Karpas-422 (cell line): ENCODE data around the gene PARD3B. TPM values are rescaled to one million over a fixed set of nuclear protein-coding genes. Genes with fewer than 3 reads are reported as not detected.

Source experiments
- DNase-seq: peaks from one replicate; pipeline ENCODE4 v3.0.0-alpha.2; 2015
- H2AFZ ChIP-seq: fragments of 200-600 bp; sonication (generic); 2 replicates; pipeline ENCODE4 v1.6.1; 2014; ENCODE audit warnings: antibody characterized with exemption, low read length, mixed read lengths
- H3K27ac ChIP-seq: fragments of 200-600 bp; sonication (generic); 2 replicates; pipeline ENCODE4 v1.5.1; 2014; ENCODE audit warnings: mild to moderate bottlenecking, low read length, moderate library complexity
- H3K27me3 ChIP-seq: fragments of 200-600 bp; sonication (generic); 2 replicates; pipeline ENCODE4 v1.6.1; 2014; ENCODE audit warnings: low read length, mixed read lengths
- H3K36me3 ChIP-seq: fragments of 200-600 bp; sonication (generic); 2 replicates; pipeline ENCODE4 v1.6.1; 2014; ENCODE audit warnings: low read length, mixed read lengths; ENCODE audit not compliant: insufficient read depth
- H3K4me1 ChIP-seq: fragments of 200-600 bp; sonication (generic); 2 replicates; pipeline ENCODE4 v1.6.1; 2014; ENCODE audit warnings: mild to moderate bottlenecking, low read length, mixed read lengths
- H3K4me2 ChIP-seq: fragments of 200-600 bp; sonication (generic); 2 replicates; pipeline ENCODE4 v1.6.1; 2014; ENCODE audit warnings: low read length, low read depth, mild to moderate bottlenecking; ENCODE audit not compliant: poor library complexity, severe bottlenecking
- H3K4me3 ChIP-seq: fragments of 200-600 bp; sonication (generic); 2 replicates; pipeline ENCODE4 v1.5.1; 2014; ENCODE audit warnings: mild to moderate bottlenecking, antibody characterized with exemption, low read length, mixed read lengths
- H3K79me2 ChIP-seq: fragments of 200-600 bp; sonication (generic); 2 replicates; pipeline ENCODE4 v1.6.1; 2014; ENCODE audit warnings: mild to moderate bottlenecking, low read length, mixed read lengths
- H3K9ac ChIP-seq: fragments of 200-600 bp; sonication (generic); 2 replicates; pipeline ENCODE4 v1.6.0; 2014; ENCODE audit warnings: low read length
- H3K9me2 ChIP-seq: fragments of 200-600 bp; sonication (generic), shearing (Covaris generic); replicated peaks from 2 replicates; pipeline ENCODE4 v1.6.0; 2014; ENCODE audit warnings: mild to moderate bottlenecking, low read length, moderate library complexity; ENCODE audit not compliant: insufficient read depth
- H3K9me3 ChIP-seq: fragments of 300-700, 200-600 bp; sonication (generic); 2 replicates; pipeline ENCODE4 v1.6.1; 2014; ENCODE audit warnings: low read length, mixed read lengths
- H4K20me1 ChIP-seq: fragments of 200-600 bp; sonication (generic); 2 replicates; pipeline ENCODE4 v1.6.1; 2014; ENCODE audit warnings: mild to moderate bottlenecking, antibody characterized with exemption, low read length, low read depth; ENCODE audit not compliant: insufficient read depth
- total RNA-seq: library from RNA; depleted of rRNA; stranded (reverse); fragments of >200 nt; shearing (Covaris generic); gene quantifications from 2 replicates; pipeline ENCODE4 v1.2.3, GENCODE V29; 2014; ENCODE audit warnings: low replicate concordance

Gene PARD3B
- total RNA-seq, 1 experiment from 2014 or later, result not detected

DNA sequence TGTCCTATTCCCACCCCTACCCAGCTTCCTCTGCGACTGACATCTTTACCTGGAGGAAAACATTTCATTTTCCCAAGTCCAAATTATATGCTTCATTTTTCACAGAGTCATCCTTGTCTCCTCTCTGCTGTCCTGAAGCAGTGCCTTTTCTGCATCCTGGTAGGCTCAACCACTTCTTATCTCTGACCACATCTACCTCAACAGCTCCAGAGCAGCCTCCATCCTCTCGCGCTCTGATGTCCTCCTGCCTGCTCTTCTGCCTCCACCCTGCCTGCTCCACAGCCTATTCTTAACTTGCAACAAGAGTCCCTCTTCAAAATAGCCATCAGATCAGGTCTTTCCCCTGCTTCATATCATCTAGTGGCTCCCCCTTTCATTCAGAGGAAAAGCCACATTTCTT, 457.1 kb downstream of the PARD3B start:
- Histone ChIP-seq H3K27me3 (no peaks in the 10 kb centered on the region), H3K4me3 (no peak overlapping the region), H3K9me2 (no peaks in the 10 kb centered on the region), H3K4me1 (no peaks in the 10 kb centered on the region), H3K27ac (no peak overlapping the region), H2AFZ (no peak overlapping the region), H4K20me1 (no peaks in the 10 kb centered on the region), H3K9ac (no peak overlapping the region), H3K79me2 (no peaks in the 10 kb centered on the region), H3K4me2 (no peak overlapping the region), H3K36me3 (no peaks in the 10 kb centered on the region), H3K9me3 (no peaks in the 10 kb centered on the region)
- no peak for DNase-seq

DNA sequence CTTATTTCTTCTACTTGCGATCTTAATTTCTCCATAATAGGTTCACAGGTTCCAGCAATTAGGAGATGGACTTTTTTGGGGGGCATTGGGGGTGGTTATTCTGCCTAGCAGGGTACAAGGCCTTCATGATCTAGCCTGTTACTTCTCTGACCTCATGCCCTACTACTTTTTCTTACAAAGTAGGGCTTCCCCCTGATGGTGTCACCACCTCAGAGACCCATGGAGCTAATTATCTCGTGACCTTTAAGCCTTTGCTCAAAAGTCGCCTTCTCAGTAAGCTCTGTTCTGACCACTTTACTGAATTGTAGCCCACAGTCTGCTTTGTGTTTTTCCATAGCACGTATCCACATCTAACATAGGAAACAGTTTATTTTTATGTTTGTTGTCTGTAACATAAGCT, 458.0 kb downstream of the PARD3B start:
- DNase-seq, result no peak
- no peaks in the 10 kb centered on the region for H3K9me2 ChIP-seq
- no peak overlapping the region for H3K4me3 ChIP-seq
- H3K27me3 ChIP-seq, result no peaks in the 10 kb centered on the region
- H3K27ac ChIP-seq, result no peak overlapping the region
- H3K9ac ChIP-seq, result no peak overlapping the region
- no peaks in the 10 kb centered on the region for H3K79me2 ChIP-seq
- H4K20me1 ChIP-seq, result no peaks in the 10 kb centered on the region
- no peak overlapping the region for H3K4me2 ChIP-seq
- no peak overlapping the region for H2AFZ ChIP-seq
- no peaks in the 10 kb centered on the region for H3K36me3 ChIP-seq
- H3K4me1 ChIP-seq, result no peaks in the 10 kb centered on the region
- H3K9me3 ChIP-seq, result no peaks in the 10 kb centered on the region

DNA sequence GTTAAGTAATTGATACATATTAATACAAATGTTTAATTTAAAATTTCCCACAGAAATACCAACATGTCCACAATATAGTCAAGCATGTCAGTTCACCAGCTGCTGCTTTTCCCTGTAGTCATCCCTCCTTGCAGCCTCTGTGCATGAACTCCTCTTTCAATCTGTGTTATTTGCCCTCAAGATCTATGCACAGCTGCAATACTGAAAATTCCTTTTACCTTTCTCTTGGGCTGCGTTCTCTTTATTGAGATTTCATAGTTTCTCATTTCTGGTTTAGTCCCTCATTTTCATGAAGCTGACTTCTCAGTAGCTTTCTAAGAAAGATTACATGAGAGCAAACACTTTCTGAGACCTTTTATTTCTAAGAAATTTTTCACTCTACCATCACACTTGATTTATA, 464.9 kb downstream of the PARD3B start:
- Histone ChIP-seq H3K9ac (no peak overlapping the region), H3K79me2 (no peaks in the 10 kb centered on the region), H2AFZ (no peak overlapping the region), H4K20me1 (no peaks in the 10 kb centered on the region), H3K9me2 (no peaks in the 10 kb centered on the region), H3K27ac (no peak overlapping the region), H3K4me1 (no peaks in the 10 kb centered on the region), H3K27me3 (no peaks in the 10 kb centered on the region), H3K4me3 (no peak overlapping the region), H3K4me2 (no peak overlapping the region), H3K9me3 (no peaks in the 10 kb centered on the region), H3K36me3 (no peaks in the 10 kb centered on the region)
- DNase-seq, result no peak

DNA sequence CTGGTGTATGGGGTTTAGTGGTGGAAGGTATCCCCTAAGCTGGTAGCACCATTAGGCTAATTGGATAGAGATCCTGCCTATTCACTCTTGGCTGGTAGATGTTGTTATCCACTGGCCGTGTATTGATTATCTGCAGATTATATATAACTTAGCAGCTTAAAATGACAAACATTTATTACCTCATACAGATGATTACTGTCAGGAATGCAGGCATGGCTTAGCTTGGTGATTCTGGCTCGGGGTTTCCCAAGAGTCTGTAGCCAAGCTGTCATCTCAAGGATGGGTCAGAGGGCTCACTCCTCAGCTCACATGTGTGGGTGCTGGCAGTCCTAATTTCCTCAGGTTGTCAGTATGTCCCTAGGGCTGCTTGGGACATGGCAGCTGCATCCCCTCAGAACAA, 465.8 kb downstream of the PARD3B start:
- Histone ChIP-seq H3K9me3 (no peaks in the 10 kb centered on the region), H2AFZ (no peak overlapping the region), H3K4me3 (no peak overlapping the region), H4K20me1 (no peaks in the 10 kb centered on the region), H3K9me2 (no peaks in the 10 kb centered on the region), H3K27me3 (no peaks in the 10 kb centered on the region), H3K4me2 (no peak overlapping the region), H3K9ac (no peak overlapping the region), H3K4me1 (no peaks in the 10 kb centered on the region), H3K36me3 (no peaks in the 10 kb centered on the region), H3K79me2 (no peaks in the 10 kb centered on the region), H3K27ac (no peak overlapping the region)
- DNase-seq, result no peak

DNA sequence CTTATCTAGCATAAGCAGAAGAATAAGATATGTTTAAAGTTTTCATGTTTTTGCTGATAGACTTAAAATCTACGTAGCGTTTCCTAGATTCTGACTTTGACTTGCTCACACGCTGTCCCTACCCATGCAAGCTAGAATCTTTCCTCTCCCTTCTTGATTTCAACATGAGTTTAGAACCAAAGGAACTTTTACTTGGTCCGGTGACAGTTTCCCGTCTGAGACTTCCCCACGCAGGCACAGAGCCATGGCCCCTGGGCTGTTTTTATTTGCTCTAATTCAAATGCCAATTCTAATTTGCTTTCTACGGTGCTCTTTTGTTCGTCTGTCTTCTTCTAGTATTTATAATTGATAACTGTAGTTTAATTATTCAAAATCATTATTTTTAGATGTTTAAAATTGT, 467.7 kb downstream of the PARD3B start:
- Histone ChIP-seq H3K4me3 (no peak overlapping the region), H3K27me3 (no peaks in the 10 kb centered on the region), H3K9me3 (no peaks in the 10 kb centered on the region), H3K36me3 (no peaks in the 10 kb centered on the region), H4K20me1 (no peaks in the 10 kb centered on the region), H3K27ac (no peak overlapping the region), H2AFZ (no peak overlapping the region), H3K4me2 (no peak overlapping the region), H3K9ac (no peak overlapping the region), H3K4me1 (no peaks in the 10 kb centered on the region), H3K9me2 (no peaks in the 10 kb centered on the region), H3K79me2 (no peaks in the 10 kb centered on the region)
- DNase-seq, result no peak

DNA sequence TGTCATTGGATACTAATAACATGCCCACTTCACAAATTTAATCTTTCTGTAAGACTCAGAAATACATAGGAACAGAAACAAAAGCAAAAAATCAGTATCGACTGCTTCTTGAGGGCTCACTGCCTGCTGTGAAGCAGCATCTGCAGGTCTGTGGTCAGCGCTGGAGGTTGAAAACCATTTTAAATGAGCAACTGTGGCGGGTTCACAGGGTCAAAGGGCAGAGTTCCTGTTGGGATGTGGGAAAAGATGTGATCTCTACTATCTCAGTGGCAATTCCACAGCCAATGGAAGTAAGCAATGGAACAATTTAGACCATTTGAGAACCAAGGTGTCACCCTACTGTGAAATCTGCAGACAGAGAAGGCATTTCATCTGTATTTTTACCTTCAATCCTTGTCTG, 468.3 kb downstream of the PARD3B start:
- no peaks in the 10 kb centered on the region for H3K4me1 ChIP-seq
- no peaks in the 10 kb centered on the region for H3K79me2 ChIP-seq
- H3K27ac ChIP-seq, result no peak overlapping the region
- no peaks in the 10 kb centered on the region for H3K9me3 ChIP-seq
- no peaks in the 10 kb centered on the region for H3K36me3 ChIP-seq
- H3K9ac ChIP-seq, result no peak overlapping the region
- no peak for DNase-seq
- H3K9me2 ChIP-seq, result no peaks in the 10 kb centered on the region
- H2AFZ ChIP-seq, result no peak overlapping the region
- H3K27me3 ChIP-seq, result no peaks in the 10 kb centered on the region
- H4K20me1 ChIP-seq, result no peaks in the 10 kb centered on the region
- H3K4me2 ChIP-seq, result no peak overlapping the region
- no peak overlapping the region for H3K4me3 ChIP-seq

DNA sequence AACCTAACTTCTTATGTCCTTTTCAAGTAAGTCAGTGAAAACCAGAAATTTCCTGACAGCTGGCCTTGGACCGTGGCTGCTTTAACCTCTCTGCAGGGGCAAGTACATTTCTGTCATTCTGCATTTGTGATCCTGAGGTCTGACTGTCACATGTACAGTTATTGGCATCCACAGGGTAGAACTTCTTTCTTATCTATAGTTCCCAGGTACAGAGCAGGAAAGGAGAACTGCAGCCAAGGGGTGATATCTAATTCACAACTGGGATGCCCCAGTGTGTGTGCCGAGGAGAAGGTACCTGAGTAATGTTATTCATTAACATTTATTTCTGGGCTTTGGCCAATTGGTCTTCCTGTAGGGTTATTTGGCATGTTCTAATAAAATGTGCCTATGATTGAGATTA, 468.9 kb downstream of the PARD3B start:
- Histone ChIP-seq H2AFZ (no peak overlapping the region), H3K27me3 (no peaks in the 10 kb centered on the region), H3K9me3 (no peaks in the 10 kb centered on the region), H3K4me2 (no peak overlapping the region), H3K4me3 (no peak overlapping the region), H3K79me2 (no peaks in the 10 kb centered on the region), H3K9me2 (no peaks in the 10 kb centered on the region), H3K4me1 (no peaks in the 10 kb centered on the region), H3K27ac (no peak overlapping the region), H3K9ac (no peak overlapping the region), H3K36me3 (no peaks in the 10 kb centered on the region), H4K20me1 (no peaks in the 10 kb centered on the region)
- DNase-seq, result no peak

DNA sequence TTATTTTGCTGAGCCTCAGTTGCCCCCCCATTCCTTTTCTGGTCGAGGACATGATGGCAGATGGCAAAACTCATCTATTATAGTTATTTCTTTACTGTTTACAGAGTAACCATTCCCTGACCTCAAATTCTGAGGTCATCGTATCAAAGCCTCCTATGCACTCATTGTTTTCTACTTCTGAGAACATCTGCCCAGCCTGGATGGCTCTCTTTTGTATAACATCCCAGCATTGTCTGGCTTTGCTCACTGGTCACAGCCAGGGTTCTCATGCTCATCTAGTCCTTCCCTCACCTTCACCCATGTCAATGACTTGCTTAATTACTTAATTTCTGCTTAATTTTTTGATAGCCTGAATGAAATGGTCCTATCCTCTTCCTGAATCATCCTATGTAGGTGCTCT, 472.1 kb downstream of the PARD3B start:
- Histone ChIP-seq H3K27me3 (no peaks in the 10 kb centered on the region), H3K79me2 (no peaks in the 10 kb centered on the region), H3K4me2 (no peak overlapping the region), H2AFZ (no peak overlapping the region), H3K27ac (no peak overlapping the region), H4K20me1 (no peaks in the 10 kb centered on the region), H3K4me3 (no peak overlapping the region), H3K9me2 (no peaks in the 10 kb centered on the region), H3K36me3 (no peaks in the 10 kb centered on the region), H3K9ac (no peak overlapping the region), H3K4me1 (no peaks in the 10 kb centered on the region), H3K9me3 (no peaks in the 10 kb centered on the region)
- no peak for DNase-seq

DNA sequence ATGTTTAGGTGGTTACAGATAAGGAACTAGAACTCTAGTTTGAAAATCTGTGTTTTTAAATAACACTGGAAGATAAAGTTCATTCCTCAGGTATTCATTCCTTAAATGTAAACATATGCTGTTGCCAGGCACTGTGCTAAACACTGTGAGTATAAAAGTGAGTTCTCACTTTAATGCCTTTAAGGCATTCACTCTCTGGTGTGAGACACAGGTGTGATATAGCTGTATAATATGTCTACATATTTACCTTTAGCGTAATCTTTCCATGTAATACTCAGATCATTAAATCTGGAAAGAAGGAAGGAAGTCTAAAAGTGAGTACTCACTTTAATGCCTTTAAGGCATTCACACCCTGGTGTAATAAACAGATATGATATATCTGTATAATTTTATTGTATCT, 472.6 kb downstream of the PARD3B start:
- Histone ChIP-seq H3K36me3 (no peaks in the 10 kb centered on the region), H3K27me3 (no peaks in the 10 kb centered on the region), H3K4me1 (no peaks in the 10 kb centered on the region), H3K9me3 (no peaks in the 10 kb centered on the region), H2AFZ (no peak overlapping the region), H3K9ac (no peak overlapping the region), H3K4me2 (no peak overlapping the region), H3K79me2 (no peaks in the 10 kb centered on the region), H4K20me1 (no peaks in the 10 kb centered on the region), H3K27ac (no peak overlapping the region), H3K9me2 (no peaks in the 10 kb centered on the region), H3K4me3 (no peak overlapping the region)
- DNase-seq, result no peak
